GM23338 (cell line): ENCODE measurements around the gene G6PC3. TPM values are rescaled to one million over a fixed set of nuclear protein-coding genes. Genes with fewer than 3 reads are reported as not detected.

Experiments used
- polyA plus RNA-seq: library from polyadenylated mRNA; unstranded; fragments of >200 nt; fragmentation: Nextera tagmentation; extraction: Ambion mirVana; gene quantifications from 2 replicates; pipeline ENCODE4 v1.2.1, GENCODE V29; 2016
- small RNA-seq: library from RNA; depleted of rRNA; stranded (forward); fragments of <200 nt; gene quantifications from one replicate; pipeline ENCODE3, GENCODE V24; 2014; ENCODE audit warnings: low replicate concordance
- total RNA-seq: library from RNA; depleted of rRNA; stranded (reverse); fragments of >200 nt; shearing (Covaris generic); gene quantifications from 2 replicates; pipeline ENCODE4 v1.2.3, GENCODE V29; 2014; rRNA removed

The G6PC3 gene
- total and polyA plus RNA-seq, 2 experiments from 2014 or later, result 112 to 143 TPM

Small RNA genes lying within 50 kb of the gene (small RNA-seq; reads per million reads assigned to genes)
- gene RF00012, result not detected

Other genes with a start within 250 kb of the G6PC3 start
- gene MPP3, start 237.6 kb upstream of the G6PC3 start, total RNA-seq, result 4.2 and 6.6 TPM in 2 replicates
- 5.6 and 7.4 TPM in 2 replicates for gene MPP3, start 237.6 kb upstream of the G6PC3 start, polyA plus RNA-seq
- not detected in 2 replicates for gene CD300LG, start 223.6 kb upstream of the G6PC3 start, total RNA-seq
- gene CD300LG, start 223.6 kb upstream of the G6PC3 start, polyA plus RNA-seq, result not detected in 2 replicates
- gene MPP2, start 163.2 kb upstream of the G6PC3 start, total RNA-seq, result 20.7 and 21.0 TPM in 2 replicates
- gene MPP2, start 163.2 kb upstream of the G6PC3 start, polyA plus RNA-seq, result 7.2 and 7.8 TPM in 2 replicates
- gene PPY, start 128.3 kb upstream of the G6PC3 start, total RNA-seq, result not detected in 2 replicates
- gene PPY, start 128.3 kb upstream of the G6PC3 start, polyA plus RNA-seq, result 0.94 TPM in 1 of 2 replicates, not detected in the other
- 0.56 TPM in 1 of 2 replicates, not detected in the other for gene PYY, start 116.8 kb upstream of the G6PC3 start, total RNA-seq
- 6.6 and 8.5 TPM in 2 replicates for gene PYY, start 116.8 kb upstream of the G6PC3 start, polyA plus RNA-seq
- 7.2 and 7.7 TPM in 2 replicates for gene NAGS, start 66.1 kb upstream of the G6PC3 start, total RNA-seq
- gene NAGS, start 66.1 kb upstream of the G6PC3 start, polyA plus RNA-seq, result 4.1 and 4.2 TPM in 2 replicates
- gene TMEM101, start 55.8 kb upstream of the G6PC3 start, total RNA-seq, result 31.6 and 38.4 TPM in 2 replicates
- 15.9 and 19.7 TPM in 2 replicates for gene TMEM101, start 55.8 kb upstream of the G6PC3 start, polyA plus RNA-seq
- 64.4 and 72.7 TPM in 2 replicates for gene LSM12, start 4.1 kb upstream of the G6PC3 start, total RNA-seq
- gene LSM12, start 4.1 kb upstream of the G6PC3 start, polyA plus RNA-seq, result 226 and 241 TPM in 2 replicates
- 71.1 and 86.9 TPM in 2 replicates for gene HDAC5, start 52.9 kb downstream of the G6PC3 start, total RNA-seq
- gene HDAC5, start 52.9 kb downstream of the G6PC3 start, polyA plus RNA-seq, result 16.9 TPM in 2 replicates
- 17.0 and 19.0 TPM in 2 replicates for gene HROB, start 71.2 kb downstream of the G6PC3 start, total RNA-seq
- gene HROB, start 71.2 kb downstream of the G6PC3 start, polyA plus RNA-seq, result 9.3 TPM in 2 replicates
- not detected in 2 replicates for gene ASB16, start 100.0 kb downstream of the G6PC3 start, total RNA-seq
- 0.21 and 0.47 TPM in 2 replicates for gene ASB16, start 100.0 kb downstream of the G6PC3 start, polyA plus RNA-seq
- gene TMUB2, start 116.2 kb downstream of the G6PC3 start, total RNA-seq, result 15.9 and 20.8 TPM in 2 replicates
- 16.5 and 17.0 TPM in 2 replicates for gene TMUB2, start 116.2 kb downstream of the G6PC3 start, polyA plus RNA-seq
- 79.3 and 95.0 TPM in 2 replicates for gene ATXN7L3, start 129.1 kb downstream of the G6PC3 start, total RNA-seq
- gene ATXN7L3, start 129.1 kb downstream of the G6PC3 start, polyA plus RNA-seq, result 20.3 and 20.6 TPM in 2 replicates
- 62.2 and 78.8 TPM in 2 replicates for gene UBTF, start 148.9 kb downstream of the G6PC3 start, total RNA-seq
- 27.0 and 29.9 TPM in 2 replicates for gene UBTF, start 148.9 kb downstream of the G6PC3 start, polyA plus RNA-seq
- not detected in 2 replicates for gene SLC4A1, start 197.4 kb downstream of the G6PC3 start, total RNA-seq
- gene SLC4A1, start 197.4 kb downstream of the G6PC3 start, polyA plus RNA-seq, result not detected in 2 replicates
- gene RUNDC3A, start 237.9 kb downstream of the G6PC3 start, total RNA-seq, result 4.0 and 5.5 TPM in 2 replicates
- 3.7 and 6.3 TPM in 2 replicates for gene RUNDC3A, start 237.9 kb downstream of the G6PC3 start, polyA plus RNA-seq